ENCODE measurements around the gene RNF5. TPM values are rescaled to one million over a fixed set of nuclear protein-coding genes. Genes with fewer than 3 reads are reported as not detected.

The RNF5 gene
- total and polyA plus RNA-seq, 10 of the 15 experiments (the other 5 are each of a cell fraction or from before 2014, with no cell fraction given) = 31.4 to 114 (median 62.8) TPM

DNA sequence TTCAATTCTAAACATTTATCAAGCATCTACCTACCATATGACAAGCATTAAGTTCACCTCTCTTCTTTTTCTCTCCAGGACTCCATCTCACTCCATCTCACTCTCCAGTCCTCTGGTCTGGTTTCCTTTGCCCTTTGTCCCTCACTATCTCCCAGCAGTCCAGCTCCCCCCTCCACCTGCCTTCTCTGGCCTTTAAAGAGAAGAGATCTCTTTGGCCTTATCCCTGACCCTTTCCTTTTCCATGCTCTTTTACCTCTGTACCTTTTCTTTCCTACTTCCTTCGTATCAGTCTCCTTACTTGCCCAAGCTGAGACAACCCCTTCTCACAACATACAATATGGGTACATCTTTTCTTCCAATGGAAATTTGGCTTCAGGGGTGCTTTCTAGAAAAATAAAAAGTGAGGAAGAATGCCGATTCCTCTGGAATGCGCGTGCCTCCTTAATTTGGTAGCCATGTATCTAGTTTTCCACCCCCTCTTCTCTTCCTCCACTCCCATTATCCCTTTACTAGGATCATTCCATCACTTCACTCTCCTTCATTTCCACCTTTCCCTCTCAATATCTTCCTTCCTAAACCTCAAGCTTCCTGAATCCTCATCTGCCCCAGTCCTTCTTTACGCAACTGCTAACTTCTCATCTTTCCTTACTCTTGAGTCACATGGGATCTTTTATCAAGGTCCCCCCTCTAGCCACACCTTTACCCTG is 1.6 kb upstream of the RNF5 start:
- no TSS peak for BruUV-seq (replicated peaks)
- ATAC-seq = no peak

DNA sequence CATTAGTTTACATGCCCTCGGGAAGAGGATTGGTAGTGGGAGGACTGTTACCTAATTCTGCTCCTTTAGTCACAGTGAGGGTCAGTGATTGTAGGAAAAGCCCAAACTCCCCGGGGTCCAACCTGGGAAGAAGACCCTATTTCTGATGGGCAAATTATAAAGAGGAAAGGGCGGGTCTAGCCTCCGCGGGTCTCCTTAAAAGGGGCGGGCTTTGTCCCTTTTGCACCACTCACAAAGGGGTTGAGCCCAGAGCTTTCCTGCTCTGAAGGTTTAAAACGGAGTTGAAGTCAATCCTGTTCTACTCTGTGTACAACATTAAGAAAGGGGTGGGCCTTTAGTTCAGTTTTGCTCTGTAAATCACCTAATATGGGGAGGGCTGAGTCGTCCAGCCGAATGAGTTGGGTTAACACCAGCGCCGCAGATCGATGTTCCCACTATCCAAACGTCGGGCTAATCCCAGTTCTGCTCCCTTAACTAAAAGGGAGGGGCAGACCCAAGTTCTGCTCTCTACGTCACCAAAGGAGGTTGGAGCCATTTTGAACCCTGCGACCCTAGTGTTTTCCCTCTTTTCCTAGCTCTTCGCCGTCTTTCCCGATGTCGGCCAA is 920 bp upstream of the RNF5 start:
- TSS peak; percentile 78 for BruUV-seq (replicated peaks)
- peak overlapping the region; percentile 62 for H3K9ac ChIP-seq (ENCODE audit: control insufficient read depth, insufficient read depth, low read length)
- intact Hi-C loops (cut with micrococcal nuclease; ENCODE audit: unreplicated experiment) (loop anchor here (2.0 kb wide), 2 partner anchors 14 to 58 kb away; partner anchors contain the start of gene PBX2), in situ Hi-C loops (cut with MboI) (no loop called here)
- SMC1A ChIA-PET (ENCODE audit: uncharacterized antibody, unreplicated experiment) = interaction anchor here (1.0 to 4.2 kb wide), 5 partner anchors 14 to 350 kb away, joined by 3 to 41 read pairs (median 13); partner anchors contain the start of genes ATF6B, FKBPL, GPSM3 and HSPA1B
- DNase-seq (ENCODE audit: low read depth, low spot score) = no peak
- RAD21 ChIA-PET (ENCODE audit: unreplicated experiment) = interaction anchor here (0.7 to 2.6 kb wide), 5 partner anchors 13 to 48 kb away, joined by 3 to 21 read pairs (median 5); partner anchors contain the start of genes ATF6B, GPSM3 and PBX2
- peak; percentile 27 for ATAC-seq
- H3K4me1 ChIP-seq (ENCODE audit: control insufficient read depth, insufficient read depth, low read length) = peaks cover 10% of the 10 kb centered on the region
- H2AFZ ChIP-seq (ENCODE audit: control insufficient read depth, low read depth, low read length) = peak overlapping the region; percentile 78
- peak overlapping the region; percentile 65 for H3K4me2 ChIP-seq (ENCODE audit: control insufficient read depth, insufficient read depth)
- POLR2A ChIA-PET = interaction anchor here (1.3 to 5.7 kb wide), 6 partner anchors 13 to 440 kb away, joined by 3 to 123 read pairs (median 20); partner anchors contain the start of genes ATF6B, FKBPL, GPSM3 and PBX2
- H3K4me3 ChIP-seq = peak overlapping the region; percentile 64
- no peaks in the 10 kb centered on the region; a peak in 1 of 4 replicates for H3K36me3 ChIP-seq (ENCODE audit: control insufficient read depth in 2 of 2, insufficient read depth in 2 of 2, low read length in 1 of 2)
- peak overlapping the region; percentile 79 for H3K27ac ChIP-seq (ENCODE audit: control insufficient read depth, insufficient read depth)
- H4K20me1 ChIP-seq (ENCODE audit: control insufficient read depth, insufficient read depth) = no peaks in the 10 kb centered on the region
- H3K9me3 ChIP-seq (replicated peaks; ENCODE audit: control insufficient read depth, insufficient read depth, low read length) = no peaks in the 10 kb centered on the region
- CTCF ChIA-PET = interaction anchor here (0.6 to 1.8 kb wide), 7 partner anchors 14 to 1287 kb away, joined by 3 to 6 read pairs (median 4); partner anchors contain the start of gene GPSM3
- H3K27me3 ChIP-seq (replicated peaks in 1 of 2; ENCODE audit: control insufficient read depth in 2 of 2, insufficient read depth in 2 of 2, low read length in 1 of 2) = no peaks in the 10 kb centered on the region
- FAIRE-seq = no peak
- peaks cover 22% of the 10 kb centered on the region for H3K79me2 ChIP-seq (ENCODE audit: control insufficient read depth, insufficient read depth, low read length)
- under 1% methylated on average over 20 of the region's 20 CpGs for WGBS (ENCODE audit: insufficient coverage, insufficient replicate concordance, low lambda C conversion rate, missing lambda C conversion rate)
- TF ChIP-seq, protein P1, sequence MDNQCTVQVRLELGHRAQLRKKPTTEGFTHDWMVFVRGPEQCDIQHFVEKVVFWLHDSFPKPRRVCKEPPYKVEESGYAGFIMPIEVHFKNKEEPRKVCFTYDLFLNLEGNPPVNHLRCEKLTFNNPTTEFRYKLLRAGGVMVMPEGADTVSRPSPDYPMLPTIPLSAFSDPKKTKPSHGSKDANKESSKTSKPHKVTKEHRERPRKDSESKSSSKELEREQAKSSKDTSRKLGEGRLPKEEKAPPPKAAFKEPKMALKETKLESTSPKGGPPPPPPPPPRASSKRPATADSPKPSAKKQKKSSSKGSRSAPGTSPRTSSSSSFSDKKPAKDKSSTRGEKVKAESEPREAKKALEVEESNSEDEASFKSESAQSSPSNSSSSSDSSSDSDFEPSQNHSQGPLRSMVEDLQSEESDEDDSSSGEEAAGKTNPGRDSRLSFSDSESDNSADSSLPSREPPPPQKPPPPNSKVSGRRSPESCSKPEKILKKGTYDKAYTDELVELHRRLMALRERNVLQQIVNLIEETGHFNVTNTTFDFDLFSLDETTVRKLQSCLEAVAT (IDR thresholded peaks at IDR 0.05) = peak; percentile 27
- TF ChIP-seq IKZF1 (conservative IDR thresholded peaks at IDR 0.05) = peak; percentile 93
- no peak for TF ChIP-seq ATF3 (IDR thresholded peaks at IDR 0.05; ENCODE audit: borderline replicate concordance, extremely low read depth, low read depth, low read length)
- no peak for TF ChIP-seq NFIC (IDR thresholded peaks at IDR 0.05; ENCODE audit: low read depth, low read length)
- no peak for TF ChIP-seq RAD21 (IDR thresholded peaks at IDR 0.05; ENCODE audit: insufficient read depth, low read depth, low read length)
- peak; percentile 64; the same call in 1 of the 2 replicates for TF ChIP-seq RB1 (IDR thresholded peaks at IDR 0.05; ENCODE audit: borderline replicate concordance)
- no peak for TF ChIP-seq HDAC2 (IDR thresholded peaks at IDR 0.05)

More for the DNA sequence above, 1.6 kb upstream of the RNF5 start:
- in situ Hi-C loops (cut with MboI) = no loop called here
- CTCF ChIA-PET = interaction anchor here (0.9 to 1.8 kb wide), 9 partner anchors 9 to 60 kb away, joined by 3 to 6 read pairs (median 4); partner anchors contain the start of gene GPSM3
- SMC1A ChIA-PET (ENCODE audit: uncharacterized antibody, unreplicated experiment) = interaction anchor here (1.0 to 4.2 kb wide), 5 partner anchors 15 to 349 kb away, joined by 3 to 41 read pairs (median 13); partner anchors contain the start of genes ATF6B, FKBPL, GPSM3 and HSPA1B
- Histone ChIP-seq H3K79me2 (ENCODE audit: control insufficient read depth, insufficient read depth, low read length) (peaks cover 22% of the 10 kb centered on the region), H3K4me1 (ENCODE audit: control insufficient read depth, insufficient read depth, low read length) (peaks cover 10% of the 10 kb centered on the region), H3K9me3 (replicated peaks; ENCODE audit: control insufficient read depth, insufficient read depth, low read length) (no peaks in the 10 kb centered on the region), H3K4me2 (ENCODE audit: control insufficient read depth, insufficient read depth) (peak overlapping the region; percentile 65), H3K36me3 (ENCODE audit: control insufficient read depth in 2 of 2, insufficient read depth in 2 of 2, low read length in 1 of 2) (no peaks in the 10 kb centered on the region; a peak in 1 of 4 replicates), H3K27me3 (replicated peaks in 1 of 2; ENCODE audit: control insufficient read depth in 2 of 2, insufficient read depth in 2 of 2, low read length in 1 of 2) (no peaks in the 10 kb centered on the region), H4K20me1 (ENCODE audit: control insufficient read depth, insufficient read depth) (no peaks in the 10 kb centered on the region), H2AFZ (ENCODE audit: control insufficient read depth, low read depth, low read length) (peak overlapping the region; percentile 78), H3K27ac (ENCODE audit: control insufficient read depth, insufficient read depth) (peak overlapping the region; percentile 79), H3K9ac (ENCODE audit: control insufficient read depth, insufficient read depth, low read length) (peak overlapping the region; percentile 62), H3K4me3 (peak overlapping the region; percentile 64)
- DNase-seq (ENCODE audit: low read depth, low spot score) (no peak), FAIRE-seq (no peak)
- POLR2A ChIA-PET = interaction anchor here (0.5 to 5.7 kb wide), 10 partner anchors 13 to 1562 kb away, joined by 3 to 123 read pairs (median 4); partner anchors contain the start of genes ATF6B, FKBPL, GPSM3 and PBX2
- TF ChIP-seq YBX1 (IDR thresholded peaks at IDR 0.05) (peak; percentile 4), IKZF1 (conservative IDR thresholded peaks at IDR 0.05) (no peak), ZBED1 (IDR thresholded peaks at IDR 0.05; ENCODE audit: borderline replicate concordance) (0 out of 2 replicates have a peak, but pooled peaks have one; percentile 28)
- RAD21 ChIA-PET (ENCODE audit: unreplicated experiment) = interaction anchor here (1.4 to 2.6 kb wide), 4 partner anchors 13 to 48 kb away, joined by 5 to 21 read pairs (median 11); partner anchors contain the start of genes ATF6B, GPSM3 and PBX2
- WGBS (ENCODE audit: insufficient coverage, insufficient replicate concordance, low lambda C conversion rate, missing lambda C conversion rate) = 51% methylated on average over 5 of the region's 5 CpGs
- intact Hi-C loops (cut with micrococcal nuclease; ENCODE audit: unreplicated experiment) = loop anchor here (2.0 kb wide), 2 partner anchors 14 to 58 kb away; partner anchors contain the start of gene PBX2

All from GM12878 (cell line).